Stimulated activated CD8-positive, alpha-beta memory T cell treated with anti-CD3 and anti-CD28 coated beads, Interleukin-15, amount 100 ng/mL, for 24 hours (primary cell): Measurements from ENCODE around the gene MADCAM1.
"Not testable (repeated sequence)": the region's sequence is repeated elsewhere in the genome, so short reads cannot be mapped to it uniquely, and the experiment has no call there.

Source experiments
- DNase-seq: peaks from one replicate; pipeline ENCODE4 v3.0.0-alpha.2; 2020; ENCODE audit warnings: low read depth

The MADCAM1 gene

DNA sequence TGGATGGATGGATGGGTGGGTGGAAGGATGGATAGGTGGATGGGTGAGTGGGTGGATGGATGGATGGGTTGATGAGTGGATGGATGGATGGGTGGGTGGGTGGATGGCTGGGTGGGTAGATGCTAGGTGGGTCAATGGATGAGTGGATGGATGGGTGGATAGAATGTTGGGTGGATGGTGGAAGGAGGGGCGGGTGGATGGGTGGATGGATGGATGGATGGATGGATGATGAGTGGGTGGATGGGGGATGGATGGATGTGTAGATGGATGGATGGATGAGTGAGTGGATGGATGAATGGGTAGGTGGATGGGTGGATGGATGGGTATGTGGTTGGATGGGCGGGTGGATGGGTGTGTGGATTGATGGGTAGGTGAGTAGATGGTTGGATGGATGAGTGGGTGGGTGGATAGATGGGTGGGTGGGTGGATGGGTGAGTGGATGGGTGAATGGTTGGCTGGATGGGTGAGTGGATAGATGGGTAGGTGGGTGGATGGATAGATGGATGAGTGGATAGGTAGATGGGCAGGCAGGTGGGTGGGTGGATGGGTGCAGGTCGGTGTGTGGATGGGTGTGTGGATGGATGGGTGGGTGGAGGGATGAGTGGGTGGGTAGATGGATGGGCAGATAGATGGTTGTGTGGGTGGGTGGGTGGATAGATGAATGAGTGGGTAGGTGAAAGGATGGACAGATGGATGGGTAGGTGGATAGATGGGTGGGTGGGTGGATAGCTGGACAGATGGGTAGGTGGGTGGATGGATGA, 31.1 kb upstream of the MADCAM1 start:
- no peak for DNase-seq

DNA sequence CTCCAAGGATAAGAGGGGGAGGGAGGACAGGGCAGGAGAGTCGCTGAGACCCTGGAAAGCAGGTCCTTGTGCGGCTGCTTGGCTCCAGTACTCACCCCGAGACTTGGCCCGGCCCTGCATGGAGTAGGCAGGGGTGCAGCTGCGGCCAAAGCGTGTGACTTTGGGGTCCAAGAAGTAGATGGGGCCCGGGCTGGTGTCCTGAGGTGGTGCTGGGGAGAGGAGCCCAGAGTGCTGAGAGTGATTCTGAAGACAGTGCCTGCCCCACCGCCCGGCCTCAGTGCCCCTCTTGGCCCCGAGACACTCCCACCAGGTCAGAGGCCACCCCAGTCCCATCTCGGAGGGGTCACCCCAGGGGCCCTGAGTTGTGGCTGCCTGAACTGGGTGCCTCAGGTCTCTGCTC, 28.7 kb upstream of the MADCAM1 start:
- no peak for DNase-seq

DNA sequence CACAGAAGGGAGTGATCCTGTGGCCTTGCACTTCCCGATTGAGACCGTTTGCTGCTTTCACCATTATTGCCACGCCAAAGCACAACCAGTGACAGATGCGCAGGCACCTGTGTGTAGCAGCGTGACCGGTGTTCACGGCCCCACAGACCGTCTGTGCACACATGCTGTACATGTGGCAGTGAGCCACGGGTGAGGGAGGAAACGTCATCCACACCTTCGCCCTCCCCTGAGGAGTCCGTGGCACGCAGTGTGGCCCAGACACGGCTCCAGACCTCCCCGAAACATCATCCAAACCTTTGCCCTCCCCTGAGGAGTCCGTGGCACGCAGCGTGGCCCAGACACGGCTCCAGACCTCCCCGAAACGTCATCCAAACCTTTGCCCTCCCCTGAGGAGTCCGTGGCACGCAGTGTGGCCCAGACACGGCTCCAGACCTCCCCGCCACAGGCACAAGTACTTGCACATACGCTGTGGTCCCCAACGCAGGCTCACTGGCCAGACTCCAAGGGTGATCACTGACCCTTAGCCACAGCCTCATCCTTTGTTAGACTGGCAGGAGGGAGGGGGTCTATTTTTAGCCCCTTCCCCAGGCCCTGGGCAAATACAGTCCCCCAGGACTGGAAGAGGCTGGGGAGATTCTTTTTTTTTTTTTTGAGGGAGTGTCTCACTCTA, 27.6 kb upstream of the MADCAM1 start:
- no peak for DNase-seq

DNA sequence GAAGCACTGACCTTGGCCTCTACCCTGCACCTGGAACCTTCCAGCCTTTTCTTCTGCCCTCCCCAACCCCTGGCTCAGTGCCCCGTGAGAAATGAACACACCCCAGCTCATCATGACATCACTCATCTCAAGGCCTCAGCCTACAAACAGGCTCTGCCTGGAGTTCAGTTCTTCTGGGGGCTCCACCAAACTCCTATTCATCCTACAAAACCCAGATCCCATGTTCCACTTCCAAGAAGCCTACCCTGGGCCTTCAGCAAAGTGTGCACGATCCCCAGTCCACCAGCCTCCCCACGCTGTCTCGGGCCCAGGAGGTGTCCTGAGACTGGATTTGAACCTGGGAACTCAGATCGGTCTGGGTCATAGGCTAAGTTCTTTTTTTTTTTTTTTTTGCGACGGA, 26.5 kb upstream of the MADCAM1 start:
- no peak for DNase-seq

DNA sequence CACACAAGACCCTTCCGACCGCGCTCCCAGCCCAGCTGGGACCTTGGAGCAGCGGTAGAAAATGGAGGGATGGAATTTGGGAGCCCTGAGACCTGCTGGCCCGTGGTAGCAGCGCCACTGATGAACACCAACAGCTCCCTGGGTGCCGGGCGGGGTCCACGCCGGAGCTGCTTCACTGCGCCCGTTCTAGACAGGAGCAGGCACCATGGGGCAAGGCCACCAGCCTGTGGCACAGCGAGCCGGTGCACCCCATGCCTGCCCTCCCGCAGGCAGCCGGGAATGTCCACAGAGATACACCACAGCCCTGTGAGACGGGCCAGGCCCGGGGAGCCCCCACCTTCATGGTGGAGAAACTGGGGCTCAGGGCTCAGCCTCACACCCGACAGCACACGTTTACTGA, 25.6 kb upstream of the MADCAM1 start:
- no peak for DNase-seq

DNA sequence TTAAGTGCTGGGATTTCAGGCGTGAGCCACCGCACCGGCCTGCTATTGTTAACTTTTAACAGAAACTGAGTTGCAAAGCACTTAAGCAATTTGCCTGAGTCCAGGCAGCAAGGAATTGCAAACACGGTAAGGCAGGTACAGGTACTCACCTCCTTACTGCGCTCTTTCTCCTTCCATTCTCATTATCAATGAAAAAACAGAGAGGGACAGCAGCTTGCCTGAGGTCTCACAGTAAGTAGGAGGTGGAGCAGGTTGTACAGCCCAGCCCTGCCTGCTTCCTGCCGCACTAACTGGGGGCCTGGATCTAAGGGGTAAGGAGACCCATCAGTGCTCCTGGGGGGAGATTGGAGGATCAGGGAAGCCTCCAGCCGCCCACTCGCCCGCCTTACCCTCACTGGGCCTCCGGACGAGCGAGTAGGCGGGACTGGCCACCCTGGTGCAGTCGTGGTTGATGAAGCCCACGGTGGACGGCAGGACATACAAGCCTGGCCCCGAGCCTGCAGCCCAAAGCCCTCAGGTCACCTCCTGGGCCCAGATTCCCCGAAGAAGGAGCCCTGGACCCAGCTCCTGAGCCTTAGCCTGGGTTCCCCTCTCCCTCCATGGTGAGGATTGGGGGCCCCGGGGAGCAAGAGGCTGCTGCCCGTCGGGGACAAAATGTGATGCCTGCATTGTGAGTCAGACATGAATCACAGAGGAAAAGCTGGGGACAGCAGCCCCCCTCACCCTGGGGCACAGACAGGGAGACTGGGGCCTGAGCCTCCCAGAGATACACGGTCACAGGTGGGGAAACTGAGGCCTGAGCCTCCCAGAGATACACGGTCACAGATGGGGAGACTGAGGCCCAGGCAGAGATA, 24.1 kb upstream of the MADCAM1 start:
- no peak for DNase-seq

DNA sequence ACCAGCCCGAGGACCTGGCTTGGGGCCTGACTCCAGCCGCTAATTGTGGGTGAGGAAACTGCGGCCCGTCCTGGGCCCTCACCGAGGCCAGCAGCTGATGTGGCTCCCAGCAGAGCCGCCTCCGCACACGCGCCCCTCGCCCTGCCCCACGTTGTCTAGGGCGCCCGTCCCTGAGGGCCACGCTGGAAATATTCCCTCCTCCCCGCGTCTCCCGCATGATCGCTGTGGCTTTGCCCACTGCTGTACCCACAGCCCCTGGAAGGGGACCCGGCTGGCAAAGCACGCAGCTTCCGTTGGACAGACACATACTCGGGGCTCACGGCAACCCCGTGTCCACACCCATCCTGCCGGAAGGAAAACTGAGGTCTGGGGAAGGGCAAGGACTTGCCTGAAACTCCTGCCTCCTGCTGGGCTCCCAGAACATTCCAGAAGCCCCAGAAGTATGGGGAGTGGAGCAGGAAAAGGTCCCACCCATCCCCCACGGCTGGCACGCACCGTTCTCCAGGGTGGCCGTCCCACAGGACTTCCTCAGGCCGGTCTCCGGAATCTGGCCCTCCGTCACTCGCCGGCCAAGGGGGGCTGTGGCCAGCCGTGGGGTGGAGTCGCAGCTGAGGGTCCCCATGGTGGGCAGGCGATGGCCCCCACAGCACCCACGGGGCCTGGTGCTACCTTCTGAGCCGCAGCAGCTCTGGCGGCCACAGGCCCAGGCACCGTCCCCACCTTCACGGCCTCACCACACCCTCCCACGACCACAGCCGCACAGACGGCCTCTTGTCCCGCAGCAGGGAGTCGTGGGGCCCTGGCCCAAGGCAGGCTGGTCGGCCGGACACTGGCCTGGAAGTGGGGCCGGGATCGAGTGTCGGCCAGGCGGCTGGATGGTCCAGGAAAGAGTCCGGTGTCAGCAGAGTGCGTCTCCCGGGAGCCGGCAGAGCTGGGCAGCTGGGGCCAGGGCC, 21.9 kb upstream of the MADCAM1 start:
- DNase-seq = no peak

DNA sequence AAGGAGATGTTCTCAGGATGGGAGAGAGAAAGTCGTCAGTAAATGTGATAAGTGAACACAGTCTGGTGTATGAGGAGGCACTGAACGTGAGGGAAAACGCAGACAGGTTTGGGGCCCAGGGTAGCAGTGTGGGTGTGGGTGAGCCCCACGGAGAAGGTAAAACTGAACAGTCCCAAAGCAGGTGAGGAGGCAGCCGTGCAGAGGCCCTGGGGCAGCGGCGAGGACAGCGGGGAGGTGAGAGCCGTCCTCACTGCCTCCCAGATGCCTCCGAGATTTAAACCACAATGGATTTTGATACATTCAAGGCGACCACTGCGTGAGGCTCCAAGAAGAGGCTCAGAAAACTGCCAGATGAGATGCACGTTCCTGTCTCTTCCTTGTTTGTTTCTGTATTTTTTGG, 20.9 kb upstream of the MADCAM1 start:
- DNase-seq = no peak

DNA sequence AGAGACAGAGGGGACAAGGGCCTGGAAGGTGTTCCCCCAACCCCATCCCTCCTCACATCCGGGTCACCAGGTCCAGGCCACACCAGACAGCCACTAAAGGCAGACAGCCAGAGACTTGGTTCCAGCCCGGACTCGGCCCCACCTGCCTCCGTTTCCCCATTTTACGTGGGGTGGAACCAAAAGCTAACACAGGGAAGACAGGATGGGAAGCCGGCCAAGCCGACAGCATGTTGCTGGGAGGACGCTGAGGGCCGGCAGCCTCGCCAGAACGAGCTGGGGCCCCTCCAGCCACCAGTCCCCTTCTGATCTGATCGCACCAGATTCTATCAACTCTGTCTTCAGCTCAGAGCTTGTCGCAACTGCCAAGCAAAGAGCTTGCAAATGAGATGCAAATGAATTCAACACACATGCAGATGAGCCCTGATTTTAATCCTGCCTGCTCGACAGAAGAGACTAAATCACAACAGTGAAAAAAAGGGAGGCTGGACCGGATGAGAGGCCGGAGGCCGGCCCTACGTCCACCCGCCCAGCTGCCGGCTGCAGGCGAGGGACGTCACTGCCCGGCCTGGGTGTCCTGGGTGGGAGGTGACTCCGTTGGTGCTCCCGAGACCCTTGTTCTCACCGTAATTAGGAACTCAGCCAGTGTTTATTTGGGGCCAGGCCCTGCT, 17.9 kb upstream of the MADCAM1 start:
- DNase-seq = no peak

DNA sequence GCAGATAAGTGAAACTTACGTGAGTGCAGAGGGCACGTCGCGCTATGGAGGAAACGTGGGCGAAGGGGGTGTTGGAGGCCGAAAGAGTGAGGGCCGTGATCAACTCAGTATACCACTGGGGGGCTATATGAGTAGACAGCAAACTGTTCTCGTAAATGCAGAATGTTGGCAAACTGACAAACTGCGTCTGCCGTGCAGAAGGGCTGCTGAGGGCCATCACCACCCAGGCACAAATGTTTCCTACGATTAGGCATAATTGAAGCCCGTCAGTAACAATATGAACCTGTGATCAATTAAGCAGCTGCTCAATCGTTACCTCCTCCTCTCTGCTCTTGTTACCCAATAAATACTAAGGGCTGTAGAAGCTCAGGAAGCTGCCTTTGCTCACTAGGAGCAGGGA, 17.3 kb upstream of the MADCAM1 start:
- DNase-seq = no peak

DNA sequence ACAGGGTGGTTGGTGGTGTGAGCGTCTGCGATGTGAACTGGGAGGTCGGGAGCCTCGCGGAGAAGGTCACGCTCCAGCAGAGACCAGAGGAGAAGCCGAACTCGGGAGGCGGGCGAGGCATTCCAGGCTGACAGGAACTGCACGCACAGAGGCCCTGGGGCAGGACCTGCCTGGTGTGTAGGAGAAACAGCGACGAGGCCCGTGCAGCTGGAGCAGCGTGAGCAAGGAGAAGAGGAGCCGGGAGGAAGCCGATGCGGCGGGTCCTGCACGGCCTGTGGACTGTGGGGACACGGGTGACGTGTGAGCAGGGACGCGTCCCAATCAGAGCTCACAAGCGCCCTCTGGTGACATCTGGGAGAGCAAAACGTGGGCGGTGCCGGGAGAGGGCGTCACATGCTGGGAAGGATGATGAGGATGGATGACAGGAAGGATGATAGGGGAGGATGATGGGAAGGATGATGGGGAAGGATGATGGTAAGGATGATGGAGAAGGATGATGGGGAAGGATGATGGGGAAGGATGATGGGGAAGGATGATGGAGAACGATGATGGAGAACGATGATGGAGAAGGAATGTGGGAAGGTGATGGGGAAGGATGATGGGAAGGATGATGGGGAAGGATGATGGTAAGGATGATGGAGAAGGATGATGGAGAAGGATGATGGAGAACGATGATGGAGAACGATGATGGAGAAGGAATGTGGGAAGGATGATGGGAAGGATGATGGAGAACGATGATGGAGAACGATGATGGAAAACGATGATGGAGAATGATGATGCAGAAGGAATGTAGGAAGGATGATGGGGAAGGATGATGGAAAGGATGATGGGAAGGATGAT, 16.1 kb upstream of the MADCAM1 start:
- DNase-seq = no peak

DNA sequence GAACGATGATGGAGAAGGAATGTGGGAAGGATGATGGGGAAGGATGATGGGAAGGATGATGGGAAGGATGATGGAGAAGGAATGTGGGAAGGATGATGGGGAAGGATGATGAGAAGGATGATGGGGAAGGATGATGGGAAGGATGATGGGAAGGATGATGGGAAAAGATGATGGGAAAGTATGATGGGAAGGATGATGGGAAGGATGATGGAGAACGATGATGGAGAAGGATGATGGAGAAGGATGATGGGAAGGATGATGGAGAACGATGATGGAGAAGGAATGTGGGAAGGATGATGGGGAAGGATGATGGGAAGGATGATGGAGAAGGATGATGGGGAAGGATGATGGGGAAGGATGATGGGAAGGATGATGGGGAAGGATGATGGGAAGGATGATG, 15.2 kb upstream of the MADCAM1 start:
- DNase-seq = not testable (repeated sequence)

DNA sequence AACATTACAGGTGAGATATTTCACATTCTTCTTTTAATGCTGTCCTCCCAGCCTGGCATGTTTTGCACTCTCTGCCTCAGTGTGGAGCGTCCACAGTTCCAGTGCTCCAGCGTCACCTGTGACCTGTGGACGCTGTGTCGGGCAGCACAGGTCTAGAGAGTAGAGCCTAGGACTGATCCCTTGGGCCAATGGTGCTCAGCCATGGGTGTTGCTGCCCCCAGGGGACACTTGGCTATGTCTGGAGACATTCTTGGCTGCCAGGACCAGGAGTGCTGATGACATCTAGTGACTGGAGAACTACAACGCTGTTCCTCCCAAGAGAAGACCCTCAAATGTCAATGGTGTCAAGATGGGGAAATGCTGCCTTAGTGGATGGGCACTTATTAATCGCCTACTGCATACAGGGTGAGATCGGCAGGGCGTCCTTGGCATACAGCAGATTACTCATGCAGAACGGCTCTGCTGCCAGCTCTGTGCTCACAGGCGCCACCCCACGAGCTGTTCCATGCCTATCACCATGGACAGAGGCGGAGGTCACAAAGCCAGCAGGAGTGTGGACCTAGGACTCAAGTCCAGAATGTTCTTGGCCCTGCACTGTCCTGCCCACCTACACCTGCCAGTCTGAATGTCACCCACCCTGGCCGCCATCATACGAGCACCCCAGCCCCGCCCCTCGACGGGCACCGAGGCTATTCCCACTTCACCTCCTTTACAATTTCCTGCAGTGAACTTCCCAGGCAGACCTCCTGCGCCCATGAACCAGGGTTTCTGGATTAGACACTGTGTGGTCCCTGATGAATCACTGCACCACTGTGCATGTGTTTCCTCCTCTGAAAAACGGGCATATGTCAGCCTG, 13.9 kb upstream of the MADCAM1 start:
- no peak for DNase-seq

DNA sequence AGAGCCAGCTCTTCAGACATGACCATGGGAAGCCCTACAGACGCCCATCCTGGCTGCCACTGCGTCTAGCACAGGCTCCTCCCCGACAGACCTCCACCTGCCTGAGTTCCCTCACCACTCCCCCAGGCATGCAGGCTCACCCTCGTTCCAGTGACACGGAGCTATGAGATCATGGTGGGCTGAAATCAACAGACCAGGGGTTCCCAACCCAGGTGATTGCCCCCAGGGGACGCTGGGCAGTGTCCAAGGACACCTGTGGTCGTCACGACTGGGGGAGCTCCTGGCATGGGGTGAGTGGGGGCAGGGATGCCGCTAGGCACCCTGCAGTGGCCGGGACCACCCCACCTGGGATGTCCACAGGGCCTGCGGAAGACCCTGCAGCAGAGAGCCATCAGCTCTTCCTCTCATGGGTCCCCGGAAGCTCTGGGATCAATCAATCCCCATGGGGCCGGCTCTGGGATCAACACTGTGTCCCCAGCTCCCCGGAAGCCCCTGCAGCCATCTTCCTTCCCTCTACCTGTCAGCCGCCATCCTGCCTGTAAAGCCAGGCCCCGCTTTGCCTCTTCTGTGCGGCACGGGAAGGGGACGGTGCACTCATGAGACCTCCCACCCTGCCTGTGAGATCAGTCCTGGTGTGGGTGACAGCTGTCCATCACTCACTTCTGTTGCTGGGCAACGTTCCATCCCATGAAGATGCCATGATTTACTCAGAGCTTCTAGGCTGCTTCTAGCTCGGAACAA, 12.8 kb upstream of the MADCAM1 start:
- no peak for DNase-seq

DNA sequence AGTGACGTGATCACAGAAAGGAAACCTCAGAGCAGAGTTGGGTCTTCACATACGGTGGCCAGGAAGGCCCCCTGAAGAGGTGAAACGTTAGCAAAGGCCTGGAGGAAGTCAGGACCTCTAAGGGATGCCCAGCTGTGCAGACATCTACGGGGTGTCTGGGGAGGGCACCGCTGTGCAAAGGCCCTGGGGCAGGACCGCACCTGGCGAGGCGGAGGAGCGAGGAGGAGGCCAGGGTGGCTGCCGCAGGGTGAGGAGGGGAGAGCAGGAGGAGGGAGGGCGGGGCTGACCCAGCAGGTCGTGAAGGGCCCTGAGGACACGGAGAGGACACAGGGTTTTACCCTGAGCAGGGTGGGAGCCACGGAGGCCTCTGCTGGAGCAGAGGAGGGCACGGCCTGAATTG, 11.8 kb upstream of the MADCAM1 start:
- no peak for DNase-seq

DNA sequence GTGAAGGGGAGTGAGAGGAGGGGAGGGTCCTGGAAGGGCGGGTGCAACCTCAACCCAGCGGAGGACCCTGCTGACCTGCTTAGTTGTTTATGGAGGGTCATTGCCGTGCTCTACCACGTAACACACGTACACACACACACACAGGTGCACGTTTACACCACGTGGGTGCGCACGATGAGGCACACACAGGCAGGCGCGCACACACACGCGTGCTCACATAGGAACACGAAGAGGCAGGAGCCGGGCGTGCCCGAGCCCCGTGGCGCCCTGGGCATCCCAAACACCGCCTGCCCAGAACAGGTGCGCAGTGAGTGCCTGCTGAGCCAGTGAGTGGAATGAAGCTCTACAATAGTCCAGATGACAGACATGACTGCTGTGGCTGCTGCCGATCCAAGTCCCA, 11.2 kb upstream of the MADCAM1 start:
- DNase-seq = no peak

DNA sequence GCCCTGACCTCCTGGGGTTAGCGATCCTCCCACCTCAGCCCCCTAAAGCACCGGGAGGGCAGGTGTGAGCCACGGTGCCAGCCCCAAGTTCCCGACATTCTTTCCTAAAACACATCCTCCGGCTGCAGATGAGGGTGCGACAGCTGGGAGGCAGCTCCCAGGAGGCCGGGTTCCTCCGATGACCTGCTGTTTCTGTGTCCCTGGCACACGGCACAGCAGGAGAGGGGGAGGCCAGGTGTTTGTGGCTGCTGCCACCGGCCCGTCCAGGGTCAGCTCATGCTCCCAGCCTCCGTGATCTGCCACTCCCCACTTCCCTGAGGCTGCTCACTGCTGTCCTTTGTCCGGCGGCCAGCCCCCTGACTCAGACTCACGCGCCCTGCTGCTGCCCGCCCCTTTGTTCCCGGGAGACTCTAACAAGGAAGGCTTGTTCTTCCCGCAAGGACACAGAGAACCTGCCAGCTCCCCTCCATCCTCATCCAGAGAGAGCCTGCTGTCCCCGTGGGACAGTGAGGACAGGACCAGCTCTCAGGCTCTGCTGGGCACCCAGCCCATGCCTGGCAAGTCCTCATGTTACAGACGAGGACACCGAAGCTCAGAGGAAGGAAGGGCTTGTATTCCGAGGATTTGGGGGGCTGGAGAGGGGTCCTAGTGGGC, 10.6 kb upstream of the MADCAM1 start:
- DNase-seq = no peak
